GM23338 (cell line): ENCODE data around the gene CAMTA1. TPM values are rescaled to one million over a fixed set of nuclear protein-coding genes. Genes with fewer than 3 reads are reported as not detected.

ENCODE experiments used
- ATAC-seq: fragments of 200-7000 bp; cut with Tn5 transposase; 3 replicates; pipeline ENCODE4 v1.9.1; 2020
- DNase-seq: peaks from one replicate; pipeline ENCODE4 v3.0.0-alpha.2; 2015; ENCODE audit warnings: low spot score
- H2AFZ ChIP-seq: fragments of 200-600 bp; sonication (generic); 2 replicates; pipeline ENCODE4 v1.8.0; 2016; ENCODE audit warnings: antibody characterized with exemption, mild to moderate bottlenecking, moderate library complexity
- H3F3A ChIP-seq: fragments of 200-600 bp; sonication (generic); replicated peaks from 2 replicates; pipeline ENCODE4 v1.8.0; 2017; ENCODE audit warnings: antibody characterized with exemption, mixed run types, low read depth
- H3K27ac ChIP-seq: fragments of 200-600 bp; sonication (generic); 2 replicates; pipeline ENCODE4 v1.6.1; 2016; ENCODE audit warnings: low read depth
- H3K27me3 ChIP-seq: fragments of 200-600 bp; sonication (generic); 2 replicates; pipeline ENCODE4 v1.8.0; 2016; ENCODE audit warnings: mild to moderate bottlenecking, mixed run types, moderate library complexity; ENCODE audit not compliant: insufficient read depth
- H3K36me3 ChIP-seq: fragments of 200-600 bp; sonication (generic); 2 replicates; pipeline ENCODE4 v1.8.0; 2016; ENCODE audit warnings: mild to moderate bottlenecking; ENCODE audit not compliant: insufficient read depth
- H3K4me1 ChIP-seq: fragments of 200-600 bp; sonication (generic); 2 replicates; pipeline ENCODE4 v1.8.0; 2016; ENCODE audit warnings: mild to moderate bottlenecking, moderate library complexity; ENCODE audit not compliant: insufficient read depth
- H3K4me2 ChIP-seq: fragments of 200-600 bp; sonication (generic); 2 replicates; pipeline ENCODE4 v1.7.1; 2017; ENCODE audit warnings: mixed run types
- H3K4me3 ChIP-seq: fragments of 200-600 bp; sonication (generic); 2 replicates; pipeline ENCODE4 v1.6.1; 2016; ENCODE audit warnings: mixed run types
- H3K79me2 ChIP-seq: fragments of 200-600 bp; sonication (generic); replicated peaks from 2 replicates; pipeline ENCODE4 v1.8.0; 2017; ENCODE audit warnings: mild to moderate bottlenecking; ENCODE audit not compliant: insufficient read depth
- H3K9me2 ChIP-seq: fragments of 200-600 bp; sonication (generic); 2 replicates; pipeline ENCODE4 v1.8.0; 2017; ENCODE audit not compliant: insufficient read depth
- H4K20me1 ChIP-seq: fragments of 200-600 bp; sonication (generic); replicated peaks from 2 replicates; pipeline ENCODE4 v1.8.0; 2017; ENCODE audit warnings: mild to moderate bottlenecking; ENCODE audit not compliant: insufficient read depth
- H3K27ac Mint-ChIP-seq: 2 replicates; pipeline ENCODE4 v1.8.0; 2020; ENCODE audit warnings: inconsistent platforms, mild to moderate bottlenecking, moderate library complexity, mixed read lengths
- H3K27me3 Mint-ChIP-seq: 3 replicates; pipeline ENCODE4 v1.8.0; 2022; ENCODE audit warnings: low read depth, mild to moderate bottlenecking, moderate library complexity, mixed read lengths, inconsistent platforms; ENCODE audit not compliant: insufficient read depth, poor library complexity
- H3K36me3 Mint-ChIP-seq: 3 replicates; pipeline ENCODE4 v1.8.0; 2021; ENCODE audit warnings: low read depth, mild to moderate bottlenecking, inconsistent platforms, moderate library complexity, mixed read lengths
- H3K4me1 Mint-ChIP-seq: 3 replicates; pipeline ENCODE4 v1.8.0; 2020; ENCODE audit warnings: mild to moderate bottlenecking, inconsistent platforms, mixed read lengths
- H3K4me3 Mint-ChIP-seq: 3 replicates; pipeline ENCODE4 v1.8.0; 2021; ENCODE audit warnings: moderate library complexity, mild to moderate bottlenecking, inconsistent platforms, mixed read lengths
- H3K9me3 Mint-ChIP-seq: 3 replicates; pipeline ENCODE4 v1.8.0; 2020; ENCODE audit warnings: moderate library complexity, mild to moderate bottlenecking, inconsistent platforms, mixed read lengths
- CREB1 ChIP-seq: fragments of 250-450 bp; sonication (Bioruptor Pico); IDR thresholded peaks from 2 replicates; pipeline ENCODE4 v1.5.0; 2020; ENCODE audit warnings: low read depth, mild to moderate bottlenecking, moderate library complexity
- EZH2 ChIP-seq: fragments of 200-600 bp; sonication (generic); IDR thresholded peaks from one replicate; pipeline ENCODE4 v1.8.0; 2017; ENCODE audit warnings: antibody characterized with exemption, mild to moderate bottlenecking, low read depth; ENCODE audit not compliant: unreplicated experiment
- EZH2phosphoT487 ChIP-seq: fragments of 200-600 bp; sonication (generic); IDR thresholded peaks from one replicate; pipeline ENCODE4 v1.8.1; 2018; ENCODE audit warnings: antibody characterized with exemption; ENCODE audit not compliant: unreplicated experiment
- JUNB ChIP-seq: IDR thresholded peaks from one replicate; pipeline ENCODE4 v1.6.1; 2016; ENCODE audit warnings: antibody characterized with exemption; ENCODE audit not compliant: unreplicated experiment
- NANOG ChIP-seq: IDR thresholded peaks from 2 replicates; pipeline ENCODE4 v1.6.1; 2016; ENCODE audit warnings: antibody characterized with exemption, borderline replicate concordance
- POLR2AphosphoS5 ChIP-seq: IDR thresholded peaks from 2 replicates; pipeline ENCODE4 v1.6.1; 2016; ENCODE audit warnings: antibody characterized with exemption, low read depth
- ZNF114 ChIP-seq: fragments of 250-450 bp; sonication (Bioruptor Pico); IDR thresholded peaks from 2 replicates; pipeline ENCODE4 v1.5.0; 2020; ENCODE audit warnings: mild to moderate bottlenecking, moderate library complexity
- ZNF331 ChIP-seq: fragments of 250-450 bp; sonication (Bioruptor Pico); IDR thresholded peaks from 2 replicates; pipeline ENCODE4 v1.5.0; 2020; ENCODE audit warnings: low read depth, mild to moderate bottlenecking, moderate library complexity
- polyA plus RNA-seq: library from polyadenylated mRNA; unstranded; fragments of >200 nt; fragmentation: Nextera tagmentation; extraction: Ambion mirVana; gene quantifications from 2 replicates; pipeline ENCODE4 v1.2.1, GENCODE V29; 2016
- total RNA-seq: library from RNA; depleted of rRNA; stranded (reverse); fragments of >200 nt; shearing (Covaris generic); gene quantifications from 2 replicates; pipeline ENCODE4 v1.2.3, GENCODE V29; 2014
- TF ChIP-seq, protein P1 (sequence below), 2 experiments: fragments of 200-600 bp in 1 of 2; sonication (generic) in 1 of 2; conservative IDR thresholded peaks; 2 replicates each; pipeline versions ENCODE4 v1.5.1 to v1.6.1; 2016 to 2017; ENCODE audit warnings: antibody characterized with exemption in 2 of 2, low read depth in 2 of 2, mild to moderate bottlenecking in 2 of 2, moderate library complexity in 1 of 2
- TF ChIP-seq, protein P2 (sequence below): fragments of 250-450 bp; sonication (Bioruptor Pico); IDR thresholded peaks from 2 replicates; pipeline ENCODE4 v1.5.0; 2020; ENCODE audit warnings: mild to moderate bottlenecking, moderate library complexity
- TF ChIP-seq, protein P3 (sequence below): IDR thresholded peaks from 2 replicates; pipeline ENCODE4 v1.6.1; 2016; ENCODE audit warnings: antibody characterized with exemption

CAMTA1 gene
- total and polyA plus RNA-seq, 2 experiments from 2014 or later, result 115 to 519 TPM

DNA sequence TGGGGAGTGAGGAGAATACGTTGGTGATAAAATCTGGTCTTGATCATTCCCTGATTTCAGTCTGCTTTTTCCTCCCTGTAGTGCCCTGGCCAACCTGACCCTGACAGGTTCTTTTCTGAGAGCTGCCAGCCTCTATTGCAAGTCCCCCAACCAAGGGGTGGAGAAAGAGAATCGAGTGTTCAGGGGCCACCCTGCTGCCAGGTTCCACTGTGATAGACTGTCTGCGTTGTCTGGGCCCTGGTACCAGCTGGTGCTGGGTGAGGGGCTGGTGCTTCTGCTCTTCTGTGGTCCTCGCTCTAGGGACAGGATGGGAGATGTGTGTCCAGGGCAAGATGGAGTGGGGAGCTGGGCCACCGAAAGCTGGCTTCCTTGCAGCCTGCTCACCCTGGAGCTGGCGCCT, 214.6 kb downstream of the CAMTA1 start:
- H3K9me2 ChIP-seq, result no peaks in the 10 kb centered on the region
- Mint-ChIP-seq H3K4me1 (peaks cover 17% of the 10 kb centered on the region), H3K36me3 (no peaks in the 10 kb centered on the region), H3K27ac (no peak overlapping the region), H3K27me3 (peaks cover 3% of the 10 kb centered on the region), H3K9me3 (no peaks in the 10 kb centered on the region; the same call in 2 of the 3 replicates), H3K4me3 (no peak overlapping the region)
- DNase-seq (no peak), ATAC-seq (no peak)
- no peak overlapping the region for H2AFZ ChIP-seq
- TF ChIP-seq POLR2AphosphoS5 (no peak), CREB1 (no peak), ZNF331 (no peak), ZNF114 (CRISPR knock-in tag) (no peak), JUNB (no peak), NANOG (no peak), EZH2 (no peak), EZH2phosphoT487 (no peak)
- TF ChIP-seq, protein P1, sequence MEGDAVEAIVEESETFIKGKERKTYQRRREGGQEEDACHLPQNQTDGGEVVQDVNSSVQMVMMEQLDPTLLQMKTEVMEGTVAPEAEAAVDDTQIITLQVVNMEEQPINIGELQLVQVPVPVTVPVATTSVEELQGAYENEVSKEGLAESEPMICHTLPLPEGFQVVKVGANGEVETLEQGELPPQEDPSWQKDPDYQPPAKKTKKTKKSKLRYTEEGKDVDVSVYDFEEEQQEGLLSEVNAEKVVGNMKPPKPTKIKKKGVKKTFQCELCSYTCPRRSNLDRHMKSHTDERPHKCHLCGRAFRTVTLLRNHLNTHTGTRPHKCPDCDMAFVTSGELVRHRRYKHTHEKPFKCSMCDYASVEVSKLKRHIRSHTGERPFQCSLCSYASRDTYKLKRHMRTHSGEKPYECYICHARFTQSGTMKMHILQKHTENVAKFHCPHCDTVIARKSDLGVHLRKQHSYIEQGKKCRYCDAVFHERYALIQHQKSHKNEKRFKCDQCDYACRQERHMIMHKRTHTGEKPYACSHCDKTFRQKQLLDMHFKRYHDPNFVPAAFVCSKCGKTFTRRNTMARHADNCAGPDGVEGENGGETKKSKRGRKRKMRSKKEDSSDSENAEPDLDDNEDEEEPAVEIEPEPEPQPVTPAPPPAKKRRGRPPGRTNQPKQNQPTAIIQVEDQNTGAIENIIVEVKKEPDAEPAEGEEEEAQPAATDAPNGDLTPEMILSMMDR (conservative IDR thresholded peaks at IDR 0.05; ENCODE audit: low read depth in 2 of 2), result no peak
- TF ChIP-seq, protein P2, sequence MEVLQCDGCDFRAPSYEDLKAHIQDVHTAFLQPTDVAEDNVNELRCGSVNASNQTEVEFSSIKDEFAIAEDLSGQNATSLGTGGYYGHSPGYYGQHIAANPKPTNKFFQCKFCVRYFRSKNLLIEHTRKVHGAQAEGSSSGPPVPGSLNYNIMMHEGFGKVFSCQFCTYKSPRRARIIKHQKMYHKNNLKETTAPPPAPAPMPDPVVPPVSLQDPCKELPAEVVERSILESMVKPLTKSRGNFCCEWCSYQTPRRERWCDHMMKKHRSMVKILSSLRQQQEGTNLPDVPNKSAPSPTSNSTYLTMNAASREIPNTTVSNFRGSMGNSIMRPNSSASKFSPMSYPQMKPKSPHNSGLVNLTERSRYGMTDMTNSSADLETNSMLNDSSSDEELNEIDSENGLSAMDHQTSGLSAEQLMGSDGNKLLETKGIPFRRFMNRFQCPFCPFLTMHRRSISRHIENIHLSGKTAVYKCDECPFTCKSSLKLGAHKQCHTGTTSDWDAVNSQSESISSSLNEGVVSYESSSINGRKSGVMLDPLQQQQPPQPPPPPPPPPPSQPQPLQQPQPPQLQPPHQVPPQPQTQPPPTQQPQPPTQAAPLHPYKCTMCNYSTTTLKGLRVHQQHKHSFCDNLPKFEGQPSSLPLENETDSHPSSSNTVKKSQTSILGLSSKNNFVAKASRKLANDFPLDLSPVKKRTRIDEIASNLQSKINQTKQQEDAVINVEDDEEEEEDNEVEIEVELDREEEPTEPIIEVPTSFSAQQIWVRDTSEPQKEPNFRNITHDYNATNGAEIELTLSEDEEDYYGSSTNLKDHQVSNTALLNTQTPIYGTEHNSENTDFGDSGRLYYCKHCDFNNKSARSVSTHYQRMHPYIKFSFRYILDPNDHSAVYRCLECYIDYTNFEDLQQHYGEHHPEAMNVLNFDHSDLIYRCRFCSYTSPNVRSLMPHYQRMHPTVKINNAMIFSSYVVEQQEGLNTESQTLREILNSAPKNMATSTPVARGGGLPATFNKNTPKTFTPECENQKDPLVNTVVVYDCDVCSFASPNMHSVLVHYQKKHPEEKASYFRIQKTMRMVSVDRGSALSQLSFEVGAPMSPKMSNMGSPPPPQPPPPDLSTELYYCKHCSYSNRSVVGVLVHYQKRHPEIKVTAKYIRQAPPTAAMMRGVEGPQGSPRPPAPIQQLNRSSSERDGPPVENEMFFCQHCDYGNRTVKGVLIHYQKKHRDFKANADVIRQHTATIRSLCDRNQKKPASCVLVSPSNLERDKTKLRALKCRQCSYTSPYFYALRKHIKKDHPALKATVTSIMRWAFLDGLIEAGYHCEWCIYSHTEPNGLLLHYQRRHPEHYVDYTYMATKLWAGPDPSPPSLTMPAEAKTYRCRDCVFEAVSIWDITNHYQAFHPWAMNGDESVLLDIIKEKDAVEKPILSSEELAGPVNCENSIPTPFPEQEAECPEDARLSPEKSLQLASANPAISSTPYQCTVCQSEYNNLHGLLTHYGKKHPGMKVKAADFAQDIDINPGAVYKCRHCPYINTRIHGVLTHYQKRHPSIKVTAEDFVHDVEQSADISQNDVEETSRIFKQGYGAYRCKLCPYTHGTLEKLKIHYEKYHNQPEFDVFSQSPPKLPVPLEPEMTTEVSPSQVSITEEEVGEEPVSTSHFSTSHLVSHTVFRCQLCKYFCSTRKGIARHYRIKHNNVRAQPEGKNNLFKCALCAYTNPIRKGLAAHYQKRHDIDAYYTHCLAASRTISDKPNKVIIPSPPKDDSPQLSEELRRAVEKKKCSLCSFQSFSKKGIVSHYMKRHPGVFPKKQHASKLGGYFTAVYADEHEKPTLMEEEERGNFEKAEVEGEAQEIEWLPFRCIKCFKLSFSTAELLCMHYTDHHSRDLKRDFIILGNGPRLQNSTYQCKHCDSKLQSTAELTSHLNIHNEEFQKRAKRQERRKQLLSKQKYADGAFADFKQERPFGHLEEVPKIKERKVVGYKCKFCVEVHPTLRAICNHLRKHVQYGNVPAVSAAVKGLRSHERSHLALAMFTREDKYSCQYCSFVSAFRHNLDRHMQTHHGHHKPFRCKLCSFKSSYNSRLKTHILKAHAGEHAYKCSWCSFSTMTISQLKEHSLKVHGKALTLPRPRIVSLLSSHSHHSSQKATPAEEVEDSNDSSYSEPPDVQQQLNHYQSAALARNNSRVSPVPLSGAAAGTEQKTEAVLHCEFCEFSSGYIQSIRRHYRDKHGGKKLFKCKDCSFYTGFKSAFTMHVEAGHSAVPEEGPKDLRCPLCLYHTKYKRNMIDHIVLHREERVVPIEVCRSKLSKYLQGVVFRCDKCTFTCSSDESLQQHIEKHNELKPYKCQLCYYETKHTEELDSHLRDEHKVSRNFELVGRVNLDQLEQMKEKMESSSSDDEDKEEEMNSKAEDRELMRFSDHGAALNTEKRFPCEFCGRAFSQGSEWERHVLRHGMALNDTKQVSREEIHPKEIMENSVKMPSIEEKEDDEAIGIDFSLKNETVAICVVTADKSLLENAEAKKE (CRISPR knock-in tag), result no peak
- TF ChIP-seq, protein P3, sequence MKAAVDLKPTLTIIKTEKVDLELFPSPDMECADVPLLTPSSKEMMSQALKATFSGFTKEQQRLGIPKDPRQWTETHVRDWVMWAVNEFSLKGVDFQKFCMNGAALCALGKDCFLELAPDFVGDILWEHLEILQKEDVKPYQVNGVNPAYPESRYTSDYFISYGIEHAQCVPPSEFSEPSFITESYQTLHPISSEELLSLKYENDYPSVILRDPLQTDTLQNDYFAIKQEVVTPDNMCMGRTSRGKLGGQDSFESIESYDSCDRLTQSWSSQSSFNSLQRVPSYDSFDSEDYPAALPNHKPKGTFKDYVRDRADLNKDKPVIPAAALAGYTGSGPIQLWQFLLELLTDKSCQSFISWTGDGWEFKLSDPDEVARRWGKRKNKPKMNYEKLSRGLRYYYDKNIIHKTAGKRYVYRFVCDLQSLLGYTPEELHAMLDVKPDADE, result no peak
- no peaks in the 10 kb centered on the region for H3K79me2 ChIP-seq
- H3K4me3 ChIP-seq, result no peak overlapping the region
- no peaks in the 10 kb centered on the region for H3F3A ChIP-seq
- H3K27ac ChIP-seq, result no peak overlapping the region
- H4K20me1 ChIP-seq, result no peaks in the 10 kb centered on the region
- H3K4me2 ChIP-seq, result no peak overlapping the region
- H3K27me3 ChIP-seq, result no peaks in the 10 kb centered on the region
- peaks cover 21% of the 10 kb centered on the region for H3K4me1 ChIP-seq
- H3K36me3 ChIP-seq, result no peaks in the 10 kb centered on the region
